Left lung (tissue), 10 donors: Measurements from ENCODE around the gene FBXO41. TPM values are rescaled to one million over a fixed set of nuclear protein-coding genes. Genes with fewer than 3 reads are reported as not detected.
A peak's percentile ranks its signal among the peaks of the same experiment; 100 is the strongest.

Source experiments
- ATAC-seq: fragments of 200-7000 bp; cut with Tn5 transposase; one replicate; pipeline ENCODE4 v1.9.1; 2020; ENCODE audit warnings: moderate library complexity
- DNase-seq, 4 donors: peaks; one replicate each; pipeline ENCODE4 v3.0.0-alpha.2; 2013 to 2020
- H3K27ac ChIP-seq, 2 donors: fragments of 200-600 bp; sonication (generic) in 1 of 2; one replicate each; pipeline versions ENCODE4 v1.5.0 to v1.8.0; 2020 to 2021
- H3K27me3 ChIP-seq, 2 donors: fragments of 200-600 bp; sonication (generic) in 1 of 2; one replicate each; pipeline versions ENCODE4 v1.5.0 to v1.8.0; 2020 to 2021
- H3K36me3 ChIP-seq, 2 donors: fragments of 200-600 bp; sonication (generic) in 1 of 2; one replicate each; pipeline versions ENCODE4 v1.5.0 to v1.8.0; 2020 to 2021
- H3K4me1 ChIP-seq, 2 donors: fragments of 200-600 bp; one replicate each; pipeline ENCODE4 v1.8.0; 2021
- H3K4me3 ChIP-seq, 2 donors: fragments of 200-600 bp; sonication (generic) in 1 of 2; one replicate each; pipeline versions ENCODE4 v1.5.0 to v1.8.0; 2020 to 2021; ENCODE audit warnings: mild to moderate bottlenecking in 1 of 2
- H3K9me3 ChIP-seq, 2 donors: fragments of 200-600 bp; sonication (generic) in 1 of 2; one replicate each; pipeline versions ENCODE4 v1.5.0 to v1.8.0; 2020 to 2021
- intact Hi-C, 2 donors: fragments of 100-400 bp; cut with DNase I; formaldehyde crosslinking; loops; one replicate each; pipeline versions ENCODE4 v1.11.2 to v1.14.2; 2022
- polyA plus RNA-seq, 6 donors: library from polyadenylated mRNA; unstranded; fragments of 120-200 nt; gene quantifications; one replicate each; pipeline ENCODE4 v1.2.1, GENCODE V29; 2013; ENCODE audit not compliant: insufficient read length in 6 of 6
- total RNA-seq, 2 donors: library from RNA; stranded (reverse); fragmentation: NEBNext Ultra II Directional; extraction: Animal tissue kit (Norgen Biotek cat#: 25700); gene quantifications; one replicate each; pipeline ENCODE4 v1.2.1, GENCODE V29; 2021
- TF ChIP-seq, protein P1 (sequence below), 2 donors: fragments of 200-600 bp; sonication (generic) in 1 of 2; IDR thresholded peaks; one replicate each; pipeline versions ENCODE4 v1.5.0 to v1.8.0; 2021; ENCODE audit warnings: antibody characterized with exemption in 2 of 2
- donor health status: DM: no; HTN: yes; CAD: no.
- donor health status: DM: no; HTN: no; CAD: no.

The FBXO41 gene
- total and polyA plus RNA-seq, 8 donors: 1.4 to 3.5 (median 1.9) TPM

GRCh38 chr2:73290049-73290839 lies 6.0 kb upstream of the FBXO41 start:
- peak; percentile 51 for ATAC-seq
- peaks cover 59 to 96% of the 10 kb centered on the region in 2 donors for H3K27me3 ChIP-seq

DNA sequence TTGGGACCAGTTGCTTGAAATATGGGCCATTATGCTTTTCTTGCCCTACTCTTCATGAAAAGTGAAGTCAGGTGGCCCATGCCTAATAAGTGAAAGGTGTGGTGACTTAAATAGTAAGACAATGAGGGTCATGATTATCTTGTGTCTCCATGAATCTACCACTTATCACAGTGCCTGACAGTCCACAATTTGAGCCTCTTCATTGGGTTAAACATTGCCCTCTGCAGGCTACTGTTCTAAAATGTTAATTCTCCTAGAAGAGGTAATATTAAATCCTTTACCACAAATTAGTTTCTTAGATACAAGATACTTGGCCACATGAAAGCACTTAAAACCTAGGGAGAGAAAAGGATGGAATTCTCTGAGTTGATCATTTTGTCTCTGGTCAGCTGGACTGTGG lies 5.0 kb upstream of the FBXO41 start:
- no peak for ATAC-seq
- Histone ChIP-seq H3K4me1 (peaks cover 8 to 33% of the 10 kb centered on the region in 2 donors), H3K9me3 (no peaks in the 10 kb centered on the region), H3K27ac (no peak overlapping the region), H3K36me3 (no peaks in the 10 kb centered on the region), H3K4me3 (no peak overlapping the region), H3K27me3 (peaks cover 57 to 96% of the 10 kb centered on the region in 2 donors)
- no peak for DNase-seq
- intact Hi-C loops: no loop called here
- TF ChIP-seq, protein P1, sequence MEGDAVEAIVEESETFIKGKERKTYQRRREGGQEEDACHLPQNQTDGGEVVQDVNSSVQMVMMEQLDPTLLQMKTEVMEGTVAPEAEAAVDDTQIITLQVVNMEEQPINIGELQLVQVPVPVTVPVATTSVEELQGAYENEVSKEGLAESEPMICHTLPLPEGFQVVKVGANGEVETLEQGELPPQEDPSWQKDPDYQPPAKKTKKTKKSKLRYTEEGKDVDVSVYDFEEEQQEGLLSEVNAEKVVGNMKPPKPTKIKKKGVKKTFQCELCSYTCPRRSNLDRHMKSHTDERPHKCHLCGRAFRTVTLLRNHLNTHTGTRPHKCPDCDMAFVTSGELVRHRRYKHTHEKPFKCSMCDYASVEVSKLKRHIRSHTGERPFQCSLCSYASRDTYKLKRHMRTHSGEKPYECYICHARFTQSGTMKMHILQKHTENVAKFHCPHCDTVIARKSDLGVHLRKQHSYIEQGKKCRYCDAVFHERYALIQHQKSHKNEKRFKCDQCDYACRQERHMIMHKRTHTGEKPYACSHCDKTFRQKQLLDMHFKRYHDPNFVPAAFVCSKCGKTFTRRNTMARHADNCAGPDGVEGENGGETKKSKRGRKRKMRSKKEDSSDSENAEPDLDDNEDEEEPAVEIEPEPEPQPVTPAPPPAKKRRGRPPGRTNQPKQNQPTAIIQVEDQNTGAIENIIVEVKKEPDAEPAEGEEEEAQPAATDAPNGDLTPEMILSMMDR (IDR thresholded peaks at IDR 0.05): no peak

More at GRCh38 chr2:73290049-73290839, 6.0 kb upstream of the FBXO41 start:
- H3K36me3 ChIP-seq: no peaks in the 10 kb centered on the region
- H3K9me3 ChIP-seq: no peaks in the 10 kb centered on the region
- TF ChIP-seq, protein P1 (IDR thresholded peaks at IDR 0.05): peak; percentile 24 to 28
- H3K27ac ChIP-seq: no peak overlapping the region
- H3K4me1 ChIP-seq: peaks cover 8 to 24% of the 10 kb centered on the region in 2 donors
- no peak overlapping the region for H3K4me3 ChIP-seq
- no peak for DNase-seq
- intact Hi-C loops: no loop called here

GRCh38 chr2:73286134-73286655 lies 1.9 kb upstream of the FBXO41 start:
- no peaks in the 10 kb centered on the region for H3K9me3 ChIP-seq
- no peak overlapping the region for H3K27ac ChIP-seq
- no peak for ATAC-seq
- DNase-seq: no peak
- TF ChIP-seq, protein P1 (IDR thresholded peaks at IDR 0.05): no peak
- intact Hi-C loops: no loop called here
- no peaks in the 10 kb centered on the region for H3K36me3 ChIP-seq
- peaks cover 8 to 25% of the 10 kb centered on the region in 2 donors for H3K4me1 ChIP-seq
- peaks cover 26 to 78% of the 10 kb centered on the region in 2 donors for H3K27me3 ChIP-seq
- H3K4me3 ChIP-seq: no peak overlapping the region

- intact Hi-C loops: no loop called here
- Histone ChIP-seq H3K27ac (peak overlapping the region in 1 of 2 donors; percentile 50), H3K27me3 (peaks cover 18 to 68% of the 10 kb centered on the region in 2 donors), H3K4me3 (peak overlapping the region in 1 of 2 donors; percentile 61), H3K4me1 (peaks cover 5 to 21% of the 10 kb centered on the region in 2 donors), H3K9me3 (no peaks in the 10 kb centered on the region), H3K36me3 (no peaks in the 10 kb centered on the region)
- TF ChIP-seq, protein P1 (IDR thresholded peaks at IDR 0.05): no peak
- DNase-seq (peak in 1 of 4 donors; percentile 47), ATAC-seq (peak; percentile 78)
Observed at GRCh38 chr2:73285159-73285739, 971 bp upstream of the FBXO41 start.
